Fibroblast of lung (primary cell): Measurements from ENCODE around the gene FGD4. TPM values are rescaled to one million over a fixed set of nuclear protein-coding genes. Genes with fewer than 3 reads are reported as not detected.

Source experiments
- DNase-seq, 2 donors: peaks; one replicate each; pipeline versions ENCODE4 v3.0.0 to v3.0.0-alpha.2; 2010; ENCODE audit warnings: low read depth in 2 of 2
- H2AFZ ChIP-seq: 2 replicates; pipeline ENCODE4 v1.5.1; 2012; ENCODE audit warnings: low read length, control low read depth, inconsistent platforms
- H3K27ac ChIP-seq: 2 replicates; pipeline ENCODE4 v1.5.1; 2011; ENCODE audit warnings: low read length, control low read depth; ENCODE audit not compliant: insufficient read depth
- H3K27me3 ChIP-seq: 2 replicates; pipeline ENCODE4 v1.5.1; 2011; ENCODE audit warnings: mild to moderate bottlenecking, low read length; ENCODE audit not compliant: control insufficient read depth, insufficient read depth
- H3K36me3 ChIP-seq: 2 replicates; pipeline ENCODE4 v1.5.1; 2011; ENCODE audit warnings: low read length; ENCODE audit not compliant: control insufficient read depth, insufficient read depth
- H3K4me1 ChIP-seq: 2 replicates; pipeline ENCODE4 v1.5.1; 2011; ENCODE audit warnings: low read length; ENCODE audit not compliant: control insufficient read depth, insufficient read depth; ENCODE audit errors: extremely low read depth
- H3K4me2 ChIP-seq: 2 replicates; pipeline ENCODE4 v1.5.1; 2011; ENCODE audit warnings: low read length, control low read depth; ENCODE audit not compliant: insufficient read depth; ENCODE audit errors: extremely low read depth
- H3K4me3 ChIP-seq, 4 experiments: fragments of 200-600 bp in 1 of 4; sonication (generic) in 1 of 4; replicated peaks in 1 of 4; 2 replicates each; pipeline ENCODE4 v1.5.1; 2011 to 2016; ENCODE audit warnings: low read length in 4 of 4, low read depth in 3 of 4, mild to moderate bottlenecking in 3 of 4, control low read depth in 2 of 4, inconsistent platforms in 1 of 4, mixed read lengths in 1 of 4; ENCODE audit not compliant: insufficient read depth in 1 of 4; ENCODE audit errors: control extremely low read depth in 1 of 4
- H3K79me2 ChIP-seq: 2 replicates; pipeline ENCODE4 v1.5.1; 2012; ENCODE audit warnings: mild to moderate bottlenecking, low read length, inconsistent platforms; ENCODE audit not compliant: control insufficient read depth, insufficient read depth
- H3K9ac ChIP-seq: 2 replicates; pipeline ENCODE4 v1.5.1; 2011; ENCODE audit warnings: mild to moderate bottlenecking, low read length, control low read depth; ENCODE audit not compliant: insufficient read depth
- H3K9me3 ChIP-seq: 2 replicates; pipeline ENCODE4 v1.5.1; 2012; ENCODE audit warnings: low read depth, low read length; ENCODE audit not compliant: control insufficient read depth, insufficient read depth
- H4K20me1 ChIP-seq: 2 replicates; pipeline ENCODE4 v1.5.1; 2011; ENCODE audit warnings: low read length; ENCODE audit not compliant: control insufficient read depth, insufficient read depth; ENCODE audit errors: extremely low read depth
- EZH2 ChIP-seq: IDR thresholded peaks from 2 replicates; pipeline ENCODE4 v1.5.1; 2012; ENCODE audit warnings: low read length, control low read depth, mild to moderate bottlenecking; ENCODE audit errors: missing control alignments
- polyA plus RNA-seq, 2 donors: library from polyadenylated mRNA; depleted of rRNA in 1 of 2; stranded (reverse) in 1 of 2; unstranded in 1 of 2; fragments of >200 nt; gene quantifications; 2 replicates each; pipeline ENCODE4 v1.2.1, GENCODE V29; 2011 to 2012; ENCODE audit warnings: missing spikeins in 1 of 2
- total RNA-seq: library from RNA; depleted of rRNA; stranded (reverse); fragments of >200 nt; gene quantifications from 2 replicates; pipeline ENCODE4 v1.2.1, GENCODE V29; 2014
- TF ChIP-seq, protein P1 (sequence below), 2 donors: IDR thresholded peaks in 1 of 2; conservative IDR thresholded peaks in 1 of 2; 1 replicate in 1 of 2; 2 replicates in 1 of 2; pipeline ENCODE4 v1.5.1; 2011 to 2012; ENCODE audit warnings: low read length in 2 of 2, control low read depth in 1 of 2, inconsistent platforms in 1 of 2, low read depth in 1 of 2, mild to moderate bottlenecking in 1 of 2

The FGD4 gene
- total and polyA plus RNA-seq, 2 donors (not counting 1 experiment from before 2014, with no cell fraction given), result 7.6 to 12.2 TPM

GRCh38 chr12:32477714-32478113 lies 78.4 kb downstream of the FGD4 start:
- Histone ChIP-seq H3K79me2 (no peaks in the 10 kb centered on the region), H3K9ac (no peak overlapping the region), H3K27me3 (no peaks in the 10 kb centered on the region), H3K4me2 (no peak overlapping the region), H3K9me3 (no peaks in the 10 kb centered on the region), H2AFZ (no peak overlapping the region), H3K4me1 (no peaks in the 10 kb centered on the region), H3K4me3 (no peak overlapping the region), H3K27ac (no peak overlapping the region), H3K36me3 (no peaks in the 10 kb centered on the region), H4K20me1 (no peaks in the 10 kb centered on the region)
- TF ChIP-seq, protein P1, sequence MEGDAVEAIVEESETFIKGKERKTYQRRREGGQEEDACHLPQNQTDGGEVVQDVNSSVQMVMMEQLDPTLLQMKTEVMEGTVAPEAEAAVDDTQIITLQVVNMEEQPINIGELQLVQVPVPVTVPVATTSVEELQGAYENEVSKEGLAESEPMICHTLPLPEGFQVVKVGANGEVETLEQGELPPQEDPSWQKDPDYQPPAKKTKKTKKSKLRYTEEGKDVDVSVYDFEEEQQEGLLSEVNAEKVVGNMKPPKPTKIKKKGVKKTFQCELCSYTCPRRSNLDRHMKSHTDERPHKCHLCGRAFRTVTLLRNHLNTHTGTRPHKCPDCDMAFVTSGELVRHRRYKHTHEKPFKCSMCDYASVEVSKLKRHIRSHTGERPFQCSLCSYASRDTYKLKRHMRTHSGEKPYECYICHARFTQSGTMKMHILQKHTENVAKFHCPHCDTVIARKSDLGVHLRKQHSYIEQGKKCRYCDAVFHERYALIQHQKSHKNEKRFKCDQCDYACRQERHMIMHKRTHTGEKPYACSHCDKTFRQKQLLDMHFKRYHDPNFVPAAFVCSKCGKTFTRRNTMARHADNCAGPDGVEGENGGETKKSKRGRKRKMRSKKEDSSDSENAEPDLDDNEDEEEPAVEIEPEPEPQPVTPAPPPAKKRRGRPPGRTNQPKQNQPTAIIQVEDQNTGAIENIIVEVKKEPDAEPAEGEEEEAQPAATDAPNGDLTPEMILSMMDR (conservative IDR thresholded peaks at IDR 0.05 in 1 of 2, IDR thresholded peaks at IDR 0.05 in 1 of 2; ENCODE audit: low read depth in 1 of 2, low read length in 2 of 2), result no peak
- TF ChIP-seq EZH2, result no peak
- DNase-seq, result peak in 1 of 2 donors; percentile 65

DNA sequence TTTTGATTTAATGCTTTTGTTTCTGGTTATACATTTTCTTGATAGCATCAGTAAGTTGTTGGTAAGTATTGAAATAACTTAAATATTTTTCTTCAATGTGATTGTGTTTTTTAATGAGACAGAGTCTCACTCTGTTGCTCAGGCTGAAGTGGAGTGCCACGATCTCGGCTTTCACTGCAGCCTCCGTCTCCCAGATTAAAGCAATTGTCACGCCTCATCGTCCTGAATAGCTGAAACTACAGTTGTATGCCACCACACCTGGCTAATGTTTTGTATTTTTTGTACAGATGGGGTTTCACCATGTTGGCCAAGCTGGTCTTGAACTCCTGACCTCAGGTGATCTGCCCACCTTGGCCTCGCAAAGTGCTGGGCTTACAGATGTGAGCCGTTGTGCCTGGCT lies 78.8 kb downstream of the FGD4 start:
- H3K9ac ChIP-seq, result no peak overlapping the region
- no peaks in the 10 kb centered on the region for H3K36me3 ChIP-seq
- H3K4me3 ChIP-seq, result no peak overlapping the region
- no peak for TF ChIP-seq EZH2
- TF ChIP-seq, protein P1 (conservative IDR thresholded peaks at IDR 0.05 in 1 of 2, IDR thresholded peaks at IDR 0.05 in 1 of 2; ENCODE audit: low read depth in 1 of 2, low read length in 2 of 2), result no peak
- no peaks in the 10 kb centered on the region for H3K79me2 ChIP-seq
- no peaks in the 10 kb centered on the region for H3K27me3 ChIP-seq
- DNase-seq, result no peak
- no peak overlapping the region for H2AFZ ChIP-seq
- no peaks in the 10 kb centered on the region for H4K20me1 ChIP-seq
- no peaks in the 10 kb centered on the region for H3K4me1 ChIP-seq
- H3K4me2 ChIP-seq, result no peak overlapping the region
- H3K9me3 ChIP-seq, result no peaks in the 10 kb centered on the region
- H3K27ac ChIP-seq, result no peak overlapping the region

DNA sequence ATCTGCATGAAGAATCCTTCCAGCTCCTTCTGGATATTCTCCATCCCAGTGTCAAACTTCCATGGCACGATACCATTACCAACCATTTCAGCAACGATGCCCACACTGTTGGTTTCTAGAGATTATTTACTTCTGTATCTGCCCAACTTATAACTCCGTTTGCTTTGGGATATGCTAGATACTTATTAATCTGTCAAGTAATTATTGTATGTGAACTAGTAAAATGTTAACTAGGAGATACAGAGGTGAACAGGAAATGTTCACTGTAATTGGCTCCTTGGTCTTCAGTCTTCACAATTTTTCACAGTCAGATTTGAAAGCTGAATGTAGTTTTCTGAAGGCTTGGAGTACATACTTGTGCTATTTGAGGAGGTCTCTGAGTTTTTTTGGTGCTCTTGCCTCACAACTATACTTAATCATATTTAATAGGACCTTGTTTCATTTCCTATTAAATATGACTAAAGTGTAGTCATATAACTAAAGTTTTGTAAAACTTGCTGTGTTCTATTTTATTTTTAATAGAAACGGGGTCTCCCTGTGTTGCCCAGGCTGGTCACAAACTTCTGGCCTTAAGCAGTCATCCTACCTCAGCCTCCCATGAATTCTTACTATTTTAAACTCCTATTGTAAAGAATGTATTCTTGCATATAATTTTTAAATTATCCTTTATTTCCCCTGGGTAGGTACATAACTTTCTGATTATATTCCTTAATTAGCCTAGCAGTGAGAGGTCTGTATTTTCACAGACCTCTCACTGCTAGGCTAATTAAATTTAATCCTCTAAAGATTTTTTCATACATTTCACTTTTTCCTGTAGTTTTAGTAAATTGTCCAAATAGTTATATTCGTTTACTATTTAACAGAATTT lies 79.7 kb downstream of the FGD4 start:
- no peak overlapping the region for H3K4me2 ChIP-seq
- H3K9me3 ChIP-seq, result no peaks in the 10 kb centered on the region
- H3K79me2 ChIP-seq, result no peaks in the 10 kb centered on the region
- H4K20me1 ChIP-seq, result no peaks in the 10 kb centered on the region
- H3K36me3 ChIP-seq, result no peaks in the 10 kb centered on the region
- no peak overlapping the region for H3K4me3 ChIP-seq
- no peaks in the 10 kb centered on the region for H3K4me1 ChIP-seq
- no peak for TF ChIP-seq EZH2
- TF ChIP-seq, protein P1 (conservative IDR thresholded peaks at IDR 0.05 in 1 of 2, IDR thresholded peaks at IDR 0.05 in 1 of 2; ENCODE audit: low read depth in 1 of 2, low read length in 2 of 2), result no peak
- no peak overlapping the region for H3K27ac ChIP-seq
- H3K27me3 ChIP-seq, result no peaks in the 10 kb centered on the region
- H3K9ac ChIP-seq, result no peak overlapping the region
- DNase-seq, result no peak
- no peak overlapping the region for H2AFZ ChIP-seq
